K562 (cell line): ENCODE measurements around the gene SMC1A. TPM values are rescaled to one million over a fixed set of nuclear protein-coding genes. Genes with fewer than 3 reads are reported as not detected.

Experiments used
- BCOR ChIP-seq: fragments of 450-650 bp; IDR thresholded peaks from 2 replicates; pipeline ENCODE4 v1.6.1; 2016
- CREB5 ChIP-seq: fragments of 250-450 bp; sonication (Bioruptor Pico); IDR thresholded peaks from 2 replicates; pipeline ENCODE4 v1.5.0; 2020; ENCODE audit warnings: mild to moderate bottlenecking
- CREM ChIP-seq: IDR thresholded peaks from 2 replicates; pipeline ENCODE4 v1.6.1; 2014; ENCODE audit warnings: antibody characterized with exemption, low read depth
- EP300 ChIP-seq: IDR thresholded peaks from 2 replicates; pipeline ENCODE4 v1.6.1; 2012; ENCODE audit warnings: low read length, improper control_type of control experiment
- HIVEP1 ChIP-seq: fragments of 250-450 bp; sonication (Bioruptor Pico); IDR thresholded peaks from 2 replicates; pipeline ENCODE4 v1.4.0; 2020; ENCODE audit warnings: mild to moderate bottlenecking
- KDM1A ChIP-seq, 2 experiments: fragments of 450-650 bp; IDR thresholded peaks; 2 replicates each; pipeline ENCODE4 v1.6.1; 2016; ENCODE audit warnings: mild to moderate bottlenecking in 2 of 2
- KLF16 ChIP-seq: IDR thresholded peaks from 2 replicates; pipeline ENCODE4 v1.6.1; 2016; ENCODE audit warnings: antibody characterized with exemption
- MBD1 ChIP-seq: fragments of 250-450 bp; sonication (Bioruptor Pico); IDR thresholded peaks from 2 replicates; pipeline ENCODE4 v1.8.0; 2022; ENCODE audit warnings: inconsistent platforms
- MTA3 ChIP-seq: fragments of 450-650 bp; formaldehyde crosslinking; IDR thresholded peaks from 2 replicates; pipeline ENCODE4 v1.6.1; 2017; ENCODE audit warnings: mild to moderate bottlenecking, borderline replicate concordance
- MYC ChIP-seq, 2 experiments: fragments of 250-450 bp in 1 of 2; sonication (Bioruptor Pico) in 1 of 2; IDR thresholded peaks; 2 replicates each; pipeline versions ENCODE4 v1.5.1 to v1.6.1; 2012 to 2021; ENCODE audit warnings: low read depth in 2 of 2, borderline replicate concordance in 1 of 2, improper control_type of control experiment in 1 of 2, low read length in 1 of 2, mild to moderate bottlenecking in 1 of 2, moderate library complexity in 1 of 2
- NCOA2 ChIP-seq, 2 experiments: fragments of 450-650 bp; IDR thresholded peaks; 2 replicates each; pipeline ENCODE4 v1.6.1; 2018; ENCODE audit warnings: mild to moderate bottlenecking in 2 of 2, moderate library complexity in 1 of 2; ENCODE audit not compliant: partially characterized antibody in 2 of 2
- NUFIP1 ChIP-seq: fragments of 450-650 bp; IDR thresholded peaks from 2 replicates; pipeline ENCODE4 v1.6.1; 2018; ENCODE audit not compliant: partially characterized antibody
- PHF20 ChIP-seq: fragments of 450-650 bp; IDR thresholded peaks from 2 replicates; pipeline ENCODE4 v1.6.1; 2018; ENCODE audit not compliant: partially characterized antibody
- PHF8 ChIP-seq: fragments of 200-600 bp; sonication (generic); IDR thresholded peaks from 2 replicates; pipeline ENCODE4 v1.6.1; 2012; ENCODE audit warnings: mixed run types, mild to moderate bottlenecking, inconsistent platforms, low read length, moderate library complexity, borderline replicate concordance
- PTRF ChIP-seq: fragments of 450-650 bp; IDR thresholded peaks from 2 replicates; pipeline ENCODE4 v1.6.1; 2016; ENCODE audit warnings: mild to moderate bottlenecking, missing genetic modification characterization, missing compliant biosample characterization
- SMAD4 ChIP-seq: fragments of 250-450 bp; sonication (Bioruptor Pico); conservative IDR thresholded peaks from 2 replicates; pipeline ENCODE4 v1.8.0; 2021; ENCODE audit warnings: inconsistent platforms, mild to moderate bottlenecking, moderate library complexity
- SMARCE1 ChIP-seq: fragments of 450-650 bp; IDR thresholded peaks from 2 replicates; pipeline ENCODE4 v1.7.1; 2016; ENCODE audit warnings: mild to moderate bottlenecking
- ZNF184 ChIP-seq: sonication (generic); formaldehyde crosslinking; IDR thresholded peaks from 2 replicates; pipeline ENCODE4 v1.5.0; 2020; ENCODE audit warnings: missing genetic modification reagents
- ZNF24 ChIP-seq: fragments of 450-650 bp; IDR thresholded peaks from 2 replicates; pipeline ENCODE4 v1.6.1; 2016
- ZNF354B ChIP-seq: fragments of 250-450 bp; sonication (Bioruptor Pico); IDR thresholded peaks from 2 replicates; pipeline ENCODE4 v1.4.0; 2020
- polyA plus RNA-seq, 8 experiments: library from polyadenylated mRNA; depleted of rRNA in 4 of 8; stranded (reverse) in 5 of 8; unstranded in 3 of 8; fragments of >200 nt; fragmentation: Nextera tagmentation in 2 of 8; fragmentation: Illumina TruSeq in 1 of 8; extraction: Ambion mirVana in 2 of 8; extraction: Trizol in 1 of 8; gene quantifications; 2 replicates each; pipeline versions ENCODE4 v1.2.1 to v1.2.3, GENCODE V29; 2011 to 2014; ENCODE audit warnings: inconsistent platforms in 1 of 8, missing spikeins in 1 of 8
- total RNA-seq, 7 experiments: library from RNA; depleted of rRNA in 6 of 7; stranded (reverse); fragments of >200 nt in 6 of 7; fragmentation: Illumina TruSeq in 2 of 7; extraction: Trizol in 2 of 7; gene quantifications; 2 replicates each; pipeline versions ENCODE4 v1.2.1 to v1.2.3, GENCODE V29; 2011 to 2021; ENCODE audit warnings: low replicate concordance in 1 of 7
- TF ChIP-seq, protein P1 (sequence below): fragments of 450-650 bp; IDR thresholded peaks from 2 replicates; pipeline ENCODE4 v1.6.1; 2017; ENCODE audit warnings: antibody characterized with exemption
- TF ChIP-seq, protein P2 (sequence below): fragments of 150-350 bp; IDR thresholded peaks from 2 replicates; pipeline ENCODE4 v1.6.1; 2014; ENCODE audit warnings: low read depth, mild to moderate bottlenecking, low read length, borderline replicate concordance

The SMC1A gene
- total and polyA plus RNA-seq, 9 of the 15 experiments (the other 6 are each of a cell fraction or from before 2014, with no cell fraction given): 28.5 to 126 (median 71.2) TPM

DNA sequence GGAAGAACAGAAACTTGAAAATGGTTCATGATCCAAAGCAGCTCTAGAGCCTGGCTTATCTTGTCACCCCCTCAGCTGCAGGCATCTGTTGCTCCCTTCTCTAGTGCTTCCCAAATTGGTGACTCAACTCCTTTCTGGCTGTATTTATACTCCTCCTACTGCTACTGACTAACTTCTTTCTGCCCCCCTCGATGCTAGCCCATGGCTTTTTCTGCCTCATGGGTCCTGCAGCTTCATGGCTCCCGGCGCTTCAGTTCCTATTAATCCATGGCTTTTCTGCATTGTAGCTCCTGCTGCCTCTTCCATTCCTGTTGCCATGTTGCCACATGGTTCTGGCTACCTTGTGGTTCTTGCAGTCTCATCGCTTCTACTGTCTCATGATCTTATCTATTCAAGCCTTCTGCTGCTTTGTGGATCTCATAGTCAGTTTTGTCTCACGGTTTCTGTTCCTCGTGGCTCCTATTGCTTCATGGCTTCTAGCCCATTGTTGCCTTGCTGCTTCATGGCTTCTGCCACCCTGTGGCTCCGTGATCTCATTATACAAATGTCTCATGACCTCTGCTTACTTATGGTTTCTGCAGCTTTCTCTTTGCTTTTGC is 48.1 kb downstream of the SMC1A start (continued):
- TF ChIP-seq CREB5 (CRISPR knock-in tag) (no peak), MYC (IDR thresholded peaks at IDR 0.05; ENCODE audit: low read depth, low read length) (peak; percentile 90), MYC (CRISPR knock-in tag; IDR thresholded peaks at IDR 0.05; ENCODE audit: borderline replicate concordance, low read depth) (no peak), BCOR (peak; percentile 47; the same call in 1 of the 2 replicates), KDM1A (IDR thresholded peaks at IDR 0.05) (0 out of 4 replicates have a peak, but pooled peaks of 1 of the 2 experiments have one; percentile 18), PHF20 (no peak), SMAD4 (0 out of 2 replicates have a peak, but pooled peaks have one; percentile 43), EP300 (peak; percentile 54), NCOA2 (IDR thresholded peaks at IDR 0.05; ENCODE audit: partially characterized antibody in 2 of 2) (no peak), ZNF354B (CRISPR knock-in tag) (no peak), PTRF (no peak), PHF8 (no peak), MTA3 (peak; percentile 58; the same call in 1 of the 2 replicates), MBD1 (CRISPR knock-in tag) (no peak), CREM (0 out of 2 replicates have a peak, but pooled peaks have one; percentile 6), SMARCE1 (peak; percentile 90), HIVEP1 (no peak), KLF16 (no peak), NUFIP1 (no peak), ZNF24 (peak; percentile 41; the same call in 1 of the 2 replicates), ZNF184 (CRISPR knock-in tag) (no peak)
- TF ChIP-seq, protein P1, sequence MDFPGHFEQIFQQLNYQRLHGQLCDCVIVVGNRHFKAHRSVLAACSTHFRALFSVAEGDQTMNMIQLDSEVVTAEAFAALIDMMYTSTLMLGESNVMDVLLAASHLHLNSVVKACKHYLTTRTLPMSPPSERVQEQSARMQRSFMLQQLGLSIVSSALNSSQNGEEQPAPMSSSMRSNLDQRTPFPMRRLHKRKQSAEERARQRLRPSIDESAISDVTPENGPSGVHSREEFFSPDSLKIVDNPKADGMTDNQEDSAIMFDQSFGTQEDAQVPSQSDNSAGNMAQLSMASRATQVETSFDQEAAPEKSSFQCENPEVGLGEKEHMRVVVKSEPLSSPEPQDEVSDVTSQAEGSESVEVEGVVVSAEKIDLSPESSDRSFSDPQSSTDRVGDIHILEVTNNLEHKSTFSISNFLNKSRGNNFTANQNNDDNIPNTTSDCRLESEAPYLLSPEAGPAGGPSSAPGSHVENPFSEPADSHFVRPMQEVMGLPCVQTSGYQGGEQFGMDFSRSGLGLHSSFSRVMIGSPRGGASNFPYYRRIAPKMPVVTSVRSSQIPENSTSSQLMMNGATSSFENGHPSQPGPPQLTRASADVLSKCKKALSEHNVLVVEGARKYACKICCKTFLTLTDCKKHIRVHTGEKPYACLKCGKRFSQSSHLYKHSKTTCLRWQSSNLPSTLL: no peak
- TF ChIP-seq, protein P2, sequence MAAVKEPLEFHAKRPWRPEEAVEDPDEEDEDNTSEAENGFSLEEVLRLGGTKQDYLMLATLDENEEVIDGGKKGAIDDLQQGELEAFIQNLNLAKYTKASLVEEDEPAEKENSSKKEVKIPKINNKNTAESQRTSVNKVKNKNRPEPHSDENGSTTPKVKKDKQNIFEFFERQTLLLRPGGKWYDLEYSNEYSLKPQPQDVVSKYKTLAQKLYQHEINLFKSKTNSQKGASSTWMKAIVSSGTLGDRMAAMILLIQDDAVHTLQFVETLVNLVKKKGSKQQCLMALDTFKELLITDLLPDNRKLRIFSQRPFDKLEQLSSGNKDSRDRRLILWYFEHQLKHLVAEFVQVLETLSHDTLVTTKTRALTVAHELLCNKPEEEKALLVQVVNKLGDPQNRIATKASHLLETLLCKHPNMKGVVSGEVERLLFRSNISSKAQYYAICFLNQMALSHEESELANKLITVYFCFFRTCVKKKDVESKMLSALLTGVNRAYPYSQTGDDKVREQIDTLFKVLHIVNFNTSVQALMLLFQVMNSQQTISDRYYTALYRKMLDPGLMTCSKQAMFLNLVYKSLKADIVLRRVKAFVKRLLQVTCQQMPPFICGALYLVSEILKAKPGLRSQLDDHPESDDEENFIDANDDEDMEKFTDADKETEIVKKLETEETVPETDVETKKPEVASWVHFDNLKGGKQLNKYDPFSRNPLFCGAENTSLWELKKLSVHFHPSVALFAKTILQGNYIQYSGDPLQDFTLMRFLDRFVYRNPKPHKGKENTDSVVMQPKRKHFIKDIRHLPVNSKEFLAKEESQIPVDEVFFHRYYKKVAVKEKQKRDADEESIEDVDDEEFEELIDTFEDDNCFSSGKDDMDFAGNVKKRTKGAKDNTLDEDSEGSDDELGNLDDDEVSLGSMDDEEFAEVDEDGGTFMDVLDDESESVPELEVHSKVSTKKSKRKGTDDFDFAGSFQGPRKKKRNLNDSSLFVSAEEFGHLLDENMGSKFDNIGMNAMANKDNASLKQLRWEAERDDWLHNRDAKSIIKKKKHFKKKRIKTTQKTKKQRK: no peak
